ENCODE results near the gene BMP15. TPM values are rescaled to one million over a fixed set of nuclear protein-coding genes. Genes with fewer than 3 reads are reported as not detected.

BMP15 gene
- total RNA-seq, 1 donor from 2014 or later: not detected

Other genes starting within 250 kb of the BMP15 start
- gene SHROOM4, start 96.5 kb upstream of the BMP15 start, total RNA-seq: 30.1 and 39.5 TPM in 2 replicates